Hepatocyte (in vitro differentiated cells): ENCODE data around the gene CFAP73.

Experiments
- CTCF ChIP-seq: fragments of 200-600 bp; sonication (generic); IDR thresholded peaks from 2 replicates; pipeline ENCODE4 v1.5.1; 2016; ENCODE audit warnings: antibody characterized with exemption, mild to moderate bottlenecking; ENCODE audit not compliant: poor library complexity
- EZH2 ChIP-seq: fragments of 200-600 bp; sonication (generic); IDR thresholded peaks from 2 replicates; pipeline ENCODE4 v1.6.1; 2016; ENCODE audit warnings: antibody characterized with exemption, mild to moderate bottlenecking, borderline replicate concordance

GRCh38 chr12:113196990-113197389, 47.5 kb downstream of the CFAP73 start:
- TF ChIP-seq CTCF (peak; percentile 64), EZH2 (no peak)
